Skeletal muscle tissue (tissue), 4 donors: Measurements from ENCODE around the gene KCNAB3. TPM values are rescaled to one million over a fixed set of nuclear protein-coding genes. Genes with fewer than 3 reads are reported as not detected.

Experiments
- H3K27ac ChIP-seq: one replicate; pipeline ENCODE4 v1.7.0; 2013; ENCODE audit warnings: mild to moderate bottlenecking, low read depth, low read length, inconsistent platforms
- H3K27me3 ChIP-seq, 3 donors: one replicate each; pipeline ENCODE4 v1.7.0; 2013; ENCODE audit warnings: low read length in 3 of 3; ENCODE audit not compliant: control insufficient read depth in 3 of 3, insufficient read depth in 3 of 3
- H3K36me3 ChIP-seq, 3 donors: one replicate each; pipeline ENCODE4 v1.7.0; 2013; ENCODE audit warnings: low read length in 3 of 3; ENCODE audit not compliant: control insufficient read depth in 3 of 3, insufficient read depth in 3 of 3
- H3K4me1 ChIP-seq, 3 donors: one replicate each; pipeline ENCODE4 v1.7.0; 2013; ENCODE audit warnings: low read length in 3 of 3, mild to moderate bottlenecking in 3 of 3; ENCODE audit not compliant: control insufficient read depth in 3 of 3, insufficient read depth in 3 of 3
- H3K4me3 ChIP-seq, 3 donors: one replicate each; pipeline ENCODE4 v1.7.0; 2013; ENCODE audit warnings: low read length in 3 of 3
- H3K9ac ChIP-seq, 3 donors: one replicate each; pipeline ENCODE4 v1.7.0; 2013; ENCODE audit warnings: low read length in 3 of 3, mild to moderate bottlenecking in 3 of 3, moderate library complexity in 2 of 3, low read depth in 1 of 3
- H3K9me3 ChIP-seq, 3 donors: one replicate each; pipeline ENCODE4 v1.7.0; 2013; ENCODE audit warnings: low read length in 3 of 3; ENCODE audit not compliant: control insufficient read depth in 3 of 3
- total RNA-seq: library from RNA; depleted of rRNA; stranded (reverse); fragments of >200 nt; gene quantifications from one replicate; pipeline ENCODE4 v1.2.3, GENCODE V29; 2014
- donor health status: Osteomylitis.

KCNAB3 gene
- total RNA-seq, 1 donor from 2014 or later, result 0.52 TPM

DNA sequence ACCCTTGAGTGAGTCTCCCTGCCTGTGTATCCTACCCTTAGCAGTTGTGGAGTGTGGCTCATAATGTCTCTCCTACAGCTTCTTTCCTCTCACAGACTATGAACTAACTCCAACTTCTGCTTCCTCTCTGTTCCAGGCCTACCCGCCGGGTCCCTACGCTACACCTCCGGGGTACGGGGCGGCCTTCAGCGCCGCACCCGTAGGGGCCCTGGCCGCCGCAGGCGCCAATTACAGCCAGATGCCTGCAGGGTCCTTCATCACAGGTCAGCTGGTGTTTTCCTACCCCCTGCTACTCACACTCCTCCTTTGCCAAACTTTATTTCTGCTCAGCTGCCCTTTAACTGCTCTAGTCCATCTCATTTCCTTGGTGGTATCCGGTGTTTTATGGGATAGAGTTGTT, 18.9 kb downstream of the KCNAB3 start:
- Histone ChIP-seq H3K4me3 (no peak overlapping the region), H3K9me3 (no peaks in the 10 kb centered on the region), H3K9ac (no peak overlapping the region), H3K4me1 (peaks cover 7 to 14% (median 13%) of the 10 kb centered on the region in 3 donors), H3K36me3 (peaks cover 17 to 28% (median 28%) of the 10 kb centered on the region in 3 donors), H3K27me3 (no peaks in the 10 kb centered on the region), H3K27ac (no peak overlapping the region)

DNA sequence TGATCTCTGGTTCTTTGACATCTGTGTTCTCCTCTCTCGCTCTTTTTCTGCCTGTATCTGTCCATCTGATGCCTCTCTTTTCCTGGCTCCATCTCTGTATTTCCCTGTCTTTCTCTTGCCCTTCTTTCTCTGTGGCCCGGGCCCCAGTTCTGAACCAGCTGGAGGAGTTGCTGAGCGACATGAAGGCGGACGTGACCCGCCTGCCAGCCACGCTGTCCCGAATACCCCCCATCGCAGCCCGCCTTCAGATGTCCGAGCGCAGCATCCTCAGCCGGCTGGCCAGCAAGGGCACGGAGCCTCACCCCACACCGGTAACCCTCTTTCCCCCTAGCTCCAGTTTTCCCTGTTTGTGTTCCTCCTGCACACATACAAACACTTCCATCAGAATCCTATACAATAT, 19.4 kb downstream of the KCNAB3 start:
- Histone ChIP-seq H3K9ac (no peak overlapping the region), H3K36me3 (peaks cover 19 to 32% (median 31%) of the 10 kb centered on the region in 3 donors), H3K4me1 (peaks cover 4 to 9% (median 9%) of the 10 kb centered on the region in 3 donors), H3K27ac (no peak overlapping the region), H3K4me3 (no peak overlapping the region), H3K27me3 (no peaks in the 10 kb centered on the region), H3K9me3 (no peaks in the 10 kb centered on the region)

GRCh38 chr17:7909089-7909488, 20.6 kb downstream of the KCNAB3 start:
- H3K27me3 ChIP-seq, result no peaks in the 10 kb centered on the region
- no peak overlapping the region for H3K4me3 ChIP-seq
- no peaks in the 10 kb centered on the region for H3K4me1 ChIP-seq
- no peaks in the 10 kb centered on the region for H3K9me3 ChIP-seq
- H3K9ac ChIP-seq, result no peak overlapping the region
- H3K36me3 ChIP-seq, result peaks cover 30 to 43% (median 40%) of the 10 kb centered on the region in 3 donors
- H3K27ac ChIP-seq, result no peak overlapping the region

DNA sequence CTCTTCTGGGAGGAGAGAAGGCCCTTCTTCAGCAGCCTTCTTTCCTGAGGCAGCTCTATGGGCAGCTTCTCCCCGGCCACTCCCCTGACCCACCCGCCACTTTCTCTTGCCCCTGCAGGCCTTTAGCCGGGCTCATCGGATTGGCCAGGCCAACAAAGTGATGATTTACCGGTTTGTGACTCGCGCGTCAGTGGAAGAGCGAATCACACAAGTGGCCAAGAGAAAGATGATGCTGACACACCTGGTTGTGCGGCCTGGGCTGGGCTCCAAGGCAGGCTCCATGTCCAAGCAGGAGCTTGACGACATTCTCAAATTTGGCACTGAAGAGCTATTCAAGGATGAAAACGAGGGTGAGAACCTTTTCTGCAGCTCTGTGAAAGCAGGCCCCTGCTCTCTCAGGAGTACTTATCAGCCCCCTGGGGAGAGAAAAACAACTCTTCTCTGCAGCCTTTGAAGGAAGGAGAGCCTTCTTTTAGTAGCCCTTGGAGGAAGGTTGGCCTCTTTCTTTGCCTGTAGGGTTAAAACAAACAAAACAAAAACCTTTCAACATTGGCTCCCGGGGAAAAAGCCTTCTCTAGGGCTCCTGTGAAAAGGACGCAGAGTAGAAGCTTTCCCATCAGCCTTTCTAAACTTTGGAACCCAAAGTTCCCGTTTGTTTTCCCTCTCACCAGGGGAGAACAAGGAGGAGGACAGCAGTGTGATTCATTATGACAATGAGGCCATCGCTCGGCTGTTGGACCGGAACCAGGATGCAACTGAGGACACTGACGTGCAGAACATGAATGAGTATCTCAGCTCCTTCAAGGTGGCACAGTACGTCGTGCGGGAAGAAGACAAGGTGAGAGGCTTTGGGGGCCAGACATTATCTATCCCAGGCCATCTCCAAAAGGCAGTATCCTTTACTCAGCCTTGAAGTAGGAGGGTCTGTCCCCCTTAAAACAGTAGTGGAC, 26.2 kb downstream of the KCNAB3 start:
- H3K4me1 ChIP-seq, result no peaks in the 10 kb centered on the region
- H3K27me3 ChIP-seq, result no peaks in the 10 kb centered on the region
- no peak overlapping the region for H3K4me3 ChIP-seq
- peaks cover 51 to 73% (median 51%) of the 10 kb centered on the region in 3 donors for H3K36me3 ChIP-seq
- H3K9me3 ChIP-seq, result no peaks in the 10 kb centered on the region
- no peak overlapping the region for H3K9ac ChIP-seq
- H3K27ac ChIP-seq, result no peak overlapping the region

GRCh38 chr17:7897773-7898172, 31.9 kb downstream of the KCNAB3 start:
- H3K4me1 ChIP-seq, result peaks cover 0 to 2% (median 0%) of the 10 kb centered on the region in 3 donors
- no peaks in the 10 kb centered on the region for H3K9me3 ChIP-seq
- H3K36me3 ChIP-seq, result peaks cover 33 to 53% (median 39%) of the 10 kb centered on the region in 3 donors
- H3K4me3 ChIP-seq, result no peak overlapping the region
- no peak overlapping the region for H3K9ac ChIP-seq
- no peak overlapping the region for H3K27ac ChIP-seq
- H3K27me3 ChIP-seq, result no peaks in the 10 kb centered on the region

DNA sequence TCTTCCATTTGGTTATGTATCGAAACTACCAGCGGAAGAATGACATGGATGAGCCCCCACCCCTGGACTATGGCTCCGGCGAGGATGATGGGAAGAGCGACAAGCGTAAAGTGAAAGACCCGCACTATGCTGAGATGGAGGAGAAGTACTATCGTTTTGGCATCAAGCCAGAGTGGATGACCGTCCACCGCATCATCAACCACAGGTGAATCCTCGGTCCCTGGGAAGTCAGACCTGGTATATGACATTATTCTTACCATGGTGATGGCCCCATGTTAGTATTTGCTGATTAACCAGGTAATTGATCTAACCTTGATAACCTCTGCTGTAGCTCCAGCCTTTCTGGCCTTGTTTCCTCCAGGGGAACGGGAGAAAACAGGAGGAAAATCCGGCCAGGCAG, 32.6 kb downstream of the KCNAB3 start:
- H3K36me3 ChIP-seq, result peaks cover 33 to 49% (median 39%) of the 10 kb centered on the region in 3 donors

DNA sequence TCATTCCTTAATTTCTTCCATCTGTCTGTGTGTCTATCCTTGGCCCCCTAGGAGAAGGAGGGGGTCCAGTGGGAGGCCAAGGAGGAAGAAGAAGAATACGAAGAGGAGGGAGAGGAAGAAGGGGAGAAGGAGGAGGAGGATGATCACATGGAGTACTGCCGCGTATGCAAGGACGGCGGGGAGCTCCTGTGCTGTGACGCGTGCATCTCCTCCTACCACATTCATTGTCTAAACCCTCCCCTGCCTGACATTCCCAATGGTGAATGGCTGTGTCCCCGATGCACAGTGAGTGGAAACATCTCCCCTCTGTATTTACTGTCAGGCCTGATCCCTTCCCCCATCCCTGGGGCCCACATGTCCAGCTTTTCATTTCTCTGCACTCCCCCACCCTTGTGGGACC, 34.8 kb downstream of the KCNAB3 start:
- peaks cover 2 to 5% (median 2%) of the 10 kb centered on the region in 3 donors for H3K4me1 ChIP-seq
- H3K27ac ChIP-seq, result no peak overlapping the region
- no peak overlapping the region for H3K9ac ChIP-seq
- no peak overlapping the region for H3K4me3 ChIP-seq
- no peaks in the 10 kb centered on the region for H3K9me3 ChIP-seq
- peaks cover 33 to 45% (median 36%) of the 10 kb centered on the region in 3 donors for H3K36me3 ChIP-seq
- H3K27me3 ChIP-seq, result no peaks in the 10 kb centered on the region

More for the DNA sequence above, 32.6 kb downstream of the KCNAB3 start:
- no peak overlapping the region for H3K27ac ChIP-seq
- H3K27me3 ChIP-seq, result no peaks in the 10 kb centered on the region
- H3K9me3 ChIP-seq, result no peaks in the 10 kb centered on the region
- no peak overlapping the region for H3K9ac ChIP-seq
- H3K4me3 ChIP-seq, result no peak overlapping the region
- peaks cover 0 to 2% (median 0%) of the 10 kb centered on the region in 3 donors for H3K4me1 ChIP-seq

- peaks cover 27 to 39% (median 29%) of the 10 kb centered on the region in 3 donors for H3K36me3 ChIP-seq
- H3K27ac ChIP-seq, result no peak overlapping the region
- no peaks in the 10 kb centered on the region for H3K9me3 ChIP-seq
- H3K4me1 ChIP-seq, result peaks cover 8 to 12% (median 8%) of the 10 kb centered on the region in 3 donors
- H3K9ac ChIP-seq, result no peak overlapping the region
- no peak overlapping the region for H3K4me3 ChIP-seq
- H3K27me3 ChIP-seq, result no peaks in the 10 kb centered on the region
Measured at GRCh38 chr17:7894226-7894625, 35.4 kb downstream of the KCNAB3 start.

DNA sequence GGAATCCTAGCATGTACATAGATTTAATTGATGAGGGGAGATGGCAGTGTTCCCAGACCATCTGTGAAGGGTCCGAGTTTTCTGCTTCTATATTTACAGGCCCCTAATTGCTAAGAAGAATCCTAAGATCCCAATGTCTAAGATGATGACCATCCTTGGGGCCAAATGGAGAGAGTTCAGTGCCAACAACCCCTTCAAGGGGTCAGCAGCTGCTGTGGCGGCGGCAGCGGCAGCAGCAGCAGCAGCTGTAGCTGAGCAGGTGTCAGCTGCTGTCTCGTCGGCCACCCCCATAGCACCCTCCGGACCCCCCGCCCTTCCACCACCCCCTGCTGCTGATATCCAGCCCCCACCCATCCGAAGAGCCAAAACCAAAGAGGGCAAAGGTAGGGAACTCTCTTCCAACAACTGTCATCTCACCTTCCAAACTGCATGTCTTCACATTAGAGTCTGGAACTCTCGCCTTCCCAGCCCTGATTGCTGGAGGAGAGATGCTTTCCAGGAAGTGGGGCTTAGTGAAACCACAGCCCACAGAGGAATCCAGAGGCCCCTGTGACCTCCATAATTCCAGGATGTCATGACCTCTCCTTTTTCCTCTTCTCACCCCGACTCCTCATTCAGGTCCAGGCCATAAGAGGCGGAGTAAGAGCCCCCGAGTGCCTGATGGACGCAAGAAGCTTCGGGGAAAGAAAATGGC, 36.3 kb downstream of the KCNAB3 start:
- H3K27me3 ChIP-seq, result peaks cover 0 to 2% (median 0%) of the 10 kb centered on the region in 3 donors
- no peak overlapping the region for H3K27ac ChIP-seq
- peaks cover 23 to 33% (median 29%) of the 10 kb centered on the region in 3 donors for H3K36me3 ChIP-seq
- peaks cover 17 to 21% (median 17%) of the 10 kb centered on the region in 3 donors for H3K4me1 ChIP-seq
- H3K9me3 ChIP-seq, result no peaks in the 10 kb centered on the region
- no peak overlapping the region for H3K9ac ChIP-seq
- no peak overlapping the region for H3K4me3 ChIP-seq
